Measurements from ENCODE around the gene RPF1. TPM values are rescaled to one million over a fixed set of nuclear protein-coding genes. Genes with fewer than 3 reads are reported as not detected.

Gene RPF1
- total RNA-seq, 1 experiment from 2014 or later = 36.1 TPM

GRCh38 chr1:84434081-84434769 is 44.8 kb upstream of the RPF1 start:
- Histone ChIP-seq H3K79me2 (ENCODE audit: insufficient read depth, low read length) (no peaks in the 10 kb centered on the region), H4K20me1 (ENCODE audit: control insufficient read depth, insufficient read depth, insufficient read length) (no peaks in the 10 kb centered on the region), H3K79me1 (ENCODE audit: insufficient read depth, low read depth, low read length, poor library complexity, severe bottlenecking) (no peaks in the 10 kb centered on the region), H2BK12ac (ENCODE audit: insufficient read length, low read depth, low read length) (no peak overlapping the region), H2BK120ac (ENCODE audit: low read depth, low read length, poor library complexity, severe bottlenecking) (no peak overlapping the region), H3T11ph (ENCODE audit: low read length) (no peak overlapping the region), H3K56ac (ENCODE audit: insufficient read length, low read depth, low read length) (no peak overlapping the region), H2AK5ac (ENCODE audit: insufficient read length, low read length) (no peak overlapping the region), H3K4ac (ENCODE audit: low read depth, low read length) (no peak overlapping the region), H3K18ac (ENCODE audit: insufficient read length, low read depth, low read length) (no peak overlapping the region), H3K23me2 (ENCODE audit: insufficient read length, low read depth, low read length, poor library complexity, severe bottlenecking) (no peaks in the 10 kb centered on the region), H2BK20ac (ENCODE audit: low read depth, low read length, poor library complexity, severe bottlenecking) (no peak overlapping the region), H3K4me2 (ENCODE audit: insufficient read depth, insufficient read length, low read length) (no peak overlapping the region), H3K14ac (ENCODE audit: insufficient read depth, low read length) (no peak overlapping the region), H2BK15ac (ENCODE audit: low read depth, low read length) (no peak overlapping the region), H4K91ac (ENCODE audit: insufficient read length, low read depth, low read length) (no peak overlapping the region), H4K5ac (ENCODE audit: insufficient read length, low read depth, low read length) (no peak overlapping the region), H3K23ac (ENCODE audit: insufficient read length, low read depth, low read length) (no peak overlapping the region), H4K8ac (replicated peaks; ENCODE audit: insufficient read length, low read depth, low read length) (no peak overlapping the region), H2BK5ac (ENCODE audit: insufficient read length, low read length) (no peak overlapping the region), H3K4me1 (ENCODE audit: insufficient read depth, low read length) (no peaks in the 10 kb centered on the region), H2AFZ (ENCODE audit: low read length) (no peak overlapping the region), H3K27ac (ENCODE audit: insufficient read length, low read depth, low read length) (no peak overlapping the region), H3K9ac (ENCODE audit: extremely low read depth, insufficient read length, low read length) (no peak overlapping the region), H3K9me3 (ENCODE audit: control insufficient read depth, low read depth, low read length) (no peaks in the 10 kb centered on the region), H3K27me3 (ENCODE audit: insufficient read depth, low read length) (no peaks in the 10 kb centered on the region)
- Mint-ChIP-seq H3K27me3 (ENCODE audit: low read depth) (peaks cover 2% of the 10 kb centered on the region; the same call in 1 of the 2 replicates), H3K27ac (no peak overlapping the region; a peak in 1 of 7 replicates), H3K9me3 (peaks cover 4 to 9% of the 10 kb centered on the region in 2 experiments), H3K36me3 (ENCODE audit: insufficient read depth in 1 of 3, low read depth in 3 of 3) (peaks cover 0 to 11% (median 0%) of the 10 kb centered on the region in 3 experiments; a peak in 2 of 7 replicates), H3K4me3 (no peak overlapping the region), H3K4me1 (peaks cover 3 to 4% of the 10 kb centered on the region in 2 experiments; a peak in 1 of 4 replicates)
- no peak for DNase-seq
- no CpG with 5 or more reads among the region's 6 CpGs for WGBS (ENCODE audit: extremely low coverage, insufficient read length, low lambda C conversion rate)
- TF ChIP-seq CTCF (conservative IDR thresholded peaks at IDR 0.05) = no peak
